ENCODE results near the gene ORM2.
"Not testable (repeated sequence)": the region's sequence is repeated elsewhere in the genome, so short reads cannot be mapped to it uniquely, and the experiment has no call there.

Gene ORM2

DNA sequence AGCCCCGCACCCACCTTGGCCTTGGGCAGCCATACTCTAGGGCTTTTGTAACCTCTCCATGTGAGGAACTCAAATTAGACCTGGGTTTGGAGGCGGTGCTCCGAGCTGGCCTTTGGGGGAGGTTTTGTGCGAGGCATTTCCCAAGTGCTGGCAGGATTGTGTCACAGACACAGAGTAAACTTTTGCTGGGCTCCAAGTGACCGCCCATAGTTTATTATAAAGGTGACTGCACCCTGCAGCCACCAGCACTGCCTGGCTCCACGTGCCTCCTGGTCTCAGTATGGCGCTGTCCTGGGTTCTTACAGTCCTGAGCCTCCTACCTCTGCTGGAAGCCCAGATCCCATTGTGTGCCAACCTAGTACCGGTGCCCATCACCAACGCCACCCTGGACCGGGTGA is at the start of gene ORM2:
ORM2 (plus strand) TSS at position 245 of the 398 bp plus-strand sequence; CDS start at position 281, 36 bp downstream.
- DNase-seq (ENCODE audit: low read depth) = not testable (repeated sequence)

DNA sequence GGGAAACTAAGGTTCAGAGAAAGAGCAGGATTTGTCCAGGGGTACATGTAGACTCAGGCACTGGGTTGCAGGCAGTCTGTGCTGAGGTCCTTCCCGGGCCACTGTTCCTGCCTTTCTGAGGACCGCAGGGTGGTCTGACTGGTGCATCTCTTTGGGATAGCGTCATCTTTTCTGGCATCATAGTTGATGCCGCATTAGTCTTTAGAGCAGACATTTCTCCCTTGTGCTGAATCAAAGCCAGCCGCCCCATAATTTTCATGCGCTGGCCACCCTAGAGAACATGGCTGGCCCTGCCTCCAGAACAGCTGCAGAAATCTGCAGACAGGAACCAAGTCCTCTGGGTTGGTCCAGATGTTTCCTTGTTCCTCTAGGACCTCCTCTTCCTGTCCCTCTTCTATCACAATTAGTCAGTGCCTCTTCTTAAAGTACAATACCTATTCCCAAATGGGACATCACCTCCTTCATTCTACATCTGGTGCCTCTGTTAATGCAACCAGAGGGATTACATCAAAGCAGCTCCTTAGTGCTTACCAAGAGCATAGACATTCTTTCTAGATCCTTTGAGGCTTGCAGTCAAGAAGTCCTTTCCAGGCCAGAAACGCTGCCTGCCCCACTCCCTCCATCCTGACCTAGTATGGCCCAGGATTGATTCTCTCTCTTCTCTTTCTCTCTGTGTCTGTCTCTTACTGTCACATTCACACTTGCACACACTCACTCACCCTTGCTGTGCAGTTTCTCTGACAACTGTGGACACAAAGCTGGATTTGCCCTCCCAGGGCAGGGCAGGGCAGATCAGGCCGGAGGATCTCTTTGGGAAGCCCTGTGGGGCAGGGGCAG is 48.8 kb upstream of the ORM2 start:
- DNase-seq (ENCODE audit: low read depth) = no peak

- DNase-seq (ENCODE audit: low read depth) = no peak
These were observed 48.1 kb upstream of the ORM2 start for GRCh38 chr9:114281473-114282103.

DNA sequence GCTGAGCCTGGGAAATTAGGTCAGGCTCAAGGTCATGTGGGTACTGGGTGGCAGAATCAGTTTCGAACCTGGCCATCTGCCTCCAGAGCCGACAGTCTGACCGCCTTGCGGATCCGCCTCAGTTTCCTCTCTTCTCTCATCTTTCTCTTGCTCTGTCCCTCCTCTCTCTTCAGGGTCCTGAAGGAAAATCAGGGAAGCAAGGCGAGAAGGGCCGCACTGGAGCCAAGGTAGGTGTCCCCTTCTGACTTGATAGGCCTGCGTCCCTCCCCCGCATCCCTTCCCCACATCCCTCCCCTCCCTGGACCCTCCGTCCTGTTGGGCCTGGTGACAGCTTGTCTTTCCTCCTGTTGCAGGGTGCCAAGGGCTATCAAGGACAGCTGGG is 47.6 kb upstream of the ORM2 start:
- no peak for DNase-seq (ENCODE audit: low read depth)

GRCh38 chr9:114282507-114282906 is 47.2 kb upstream of the ORM2 start:
- DNase-seq (ENCODE audit: low read depth) = no peak

GRCh38 chr9:114282926-114283325 is 46.7 kb upstream of the ORM2 start:
- no peak for DNase-seq (ENCODE audit: low read depth)

- no peak for DNase-seq (ENCODE audit: low read depth)
These were observed 46.0 kb upstream of the ORM2 start for GRCh38 chr9:114283551-114284111.

DNA sequence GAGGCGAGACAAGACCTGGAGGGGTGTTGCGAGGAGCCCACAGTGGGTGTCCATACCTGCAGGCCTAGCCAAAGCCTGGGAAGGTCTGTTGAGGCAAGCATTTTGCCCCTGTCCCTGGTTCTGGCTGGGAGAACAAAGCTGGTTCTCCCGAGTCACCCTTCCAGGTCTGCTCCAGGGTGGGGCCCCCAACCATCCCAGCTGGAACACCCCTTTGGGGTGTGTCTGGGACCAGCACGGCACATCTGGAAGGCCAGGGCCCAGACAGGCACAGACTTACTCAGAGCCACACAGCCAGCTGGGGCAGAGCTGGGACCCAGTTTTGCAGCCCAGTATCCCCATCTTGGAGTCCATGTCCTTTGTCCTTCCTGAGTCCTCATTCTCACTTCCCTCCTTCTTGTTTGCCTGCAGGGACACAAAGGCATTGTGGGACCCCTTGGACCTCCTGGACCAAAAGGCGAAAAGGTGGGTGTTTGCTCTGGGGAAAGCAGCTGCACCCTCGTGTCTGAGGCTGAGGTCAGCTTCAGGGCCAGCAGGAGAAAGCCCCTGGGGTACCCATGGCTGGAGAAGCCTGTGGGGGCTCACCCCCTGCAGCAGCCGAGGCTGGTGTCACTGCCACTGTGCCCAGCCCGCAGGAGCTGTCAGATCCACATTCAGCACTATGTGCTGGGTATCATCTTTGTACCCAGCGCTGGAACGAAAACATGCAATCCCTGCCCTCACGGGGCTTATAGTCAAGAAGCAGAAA is 45.2 kb upstream of the ORM2 start:
- DNase-seq (ENCODE audit: low read depth) = no peak

DNA sequence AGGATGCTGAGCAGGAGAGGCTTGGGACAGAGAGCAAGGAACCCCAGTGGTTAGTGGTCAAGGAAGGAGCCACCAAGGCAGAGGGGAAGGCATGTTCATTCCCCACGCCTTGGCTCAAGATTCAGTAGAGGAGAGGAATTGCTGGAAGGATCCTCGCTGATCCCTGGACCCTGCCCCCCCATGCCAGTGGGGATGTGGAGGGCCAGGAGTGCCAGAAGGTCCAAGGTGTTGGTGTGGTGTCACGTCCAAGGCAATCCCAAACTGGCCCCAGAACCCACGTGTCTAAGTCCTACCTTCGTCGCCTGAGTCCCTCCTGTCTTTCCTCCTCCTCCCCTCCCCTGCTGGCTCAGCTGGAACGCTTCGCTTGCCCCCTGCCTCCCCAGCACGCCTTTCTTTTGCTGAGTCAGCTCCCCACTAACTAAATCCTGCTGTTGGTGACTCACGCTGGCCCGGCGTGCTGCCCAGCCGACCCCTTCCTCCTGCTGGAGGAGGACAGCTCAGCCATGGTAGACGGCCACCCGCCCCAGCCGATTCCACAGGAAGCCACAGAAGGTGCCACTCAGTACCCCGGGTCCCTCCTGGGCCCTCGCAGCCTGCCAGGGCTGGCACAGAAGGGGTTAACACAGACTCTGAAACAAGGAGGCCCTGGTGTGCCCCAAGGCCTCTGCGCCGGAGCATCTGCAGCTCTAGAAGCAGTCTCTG is 44.4 kb upstream of the ORM2 start:
- DNase-seq (ENCODE audit: low read depth) = no peak

GRCh38 chr9:114286146-114286679 is 43.5 kb upstream of the ORM2 start:
- DNase-seq (ENCODE audit: low read depth) = no peak

- no peak for DNase-seq (ENCODE audit: low read depth)
These were observed 42.5 kb upstream of the ORM2 start for GRCh38 chr9:114287001-114287762.

GRCh38 chr9:114287763-114288192 is 41.9 kb upstream of the ORM2 start:
- no peak for DNase-seq (ENCODE audit: low read depth)

- DNase-seq (ENCODE audit: low read depth) = no peak
These were observed 41.2 kb upstream of the ORM2 start for GRCh38 chr9:114288193-114289091.

- no peak for DNase-seq (ENCODE audit: low read depth)
These were observed 40.6 kb upstream of the ORM2 start for GRCh38 chr9:114289106-114289505.

- no peak for DNase-seq (ENCODE audit: low read depth)
These were observed 39.8 kb upstream of the ORM2 start for GRCh38 chr9:114289571-114290481.

GRCh38 chr9:114290561-114290986 is 39.1 kb upstream of the ORM2 start:
- DNase-seq (ENCODE audit: low read depth) = no peak

DNA sequence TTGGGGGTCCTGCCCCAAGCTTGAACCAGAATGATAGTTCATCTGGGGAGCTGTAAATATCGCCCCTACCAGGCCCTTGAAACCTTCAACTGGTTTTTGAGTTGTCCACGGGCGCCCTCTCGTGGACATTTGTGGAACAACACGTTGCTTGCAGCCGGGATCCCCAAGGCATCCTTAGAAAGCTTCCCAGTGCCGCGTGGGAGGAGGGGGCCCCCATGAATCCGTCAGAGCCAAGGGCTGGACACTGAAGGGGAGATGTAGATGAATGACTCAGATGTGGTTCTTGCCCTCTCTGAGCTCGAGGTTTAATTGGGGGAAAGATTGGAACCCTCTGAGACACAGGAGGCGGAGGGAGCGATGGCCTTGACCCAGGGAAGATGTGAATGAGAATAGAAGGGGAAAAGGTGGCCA is 38.6 kb upstream of the ORM2 start:
- DNase-seq (ENCODE audit: low read depth) = peak; percentile 39

DNA sequence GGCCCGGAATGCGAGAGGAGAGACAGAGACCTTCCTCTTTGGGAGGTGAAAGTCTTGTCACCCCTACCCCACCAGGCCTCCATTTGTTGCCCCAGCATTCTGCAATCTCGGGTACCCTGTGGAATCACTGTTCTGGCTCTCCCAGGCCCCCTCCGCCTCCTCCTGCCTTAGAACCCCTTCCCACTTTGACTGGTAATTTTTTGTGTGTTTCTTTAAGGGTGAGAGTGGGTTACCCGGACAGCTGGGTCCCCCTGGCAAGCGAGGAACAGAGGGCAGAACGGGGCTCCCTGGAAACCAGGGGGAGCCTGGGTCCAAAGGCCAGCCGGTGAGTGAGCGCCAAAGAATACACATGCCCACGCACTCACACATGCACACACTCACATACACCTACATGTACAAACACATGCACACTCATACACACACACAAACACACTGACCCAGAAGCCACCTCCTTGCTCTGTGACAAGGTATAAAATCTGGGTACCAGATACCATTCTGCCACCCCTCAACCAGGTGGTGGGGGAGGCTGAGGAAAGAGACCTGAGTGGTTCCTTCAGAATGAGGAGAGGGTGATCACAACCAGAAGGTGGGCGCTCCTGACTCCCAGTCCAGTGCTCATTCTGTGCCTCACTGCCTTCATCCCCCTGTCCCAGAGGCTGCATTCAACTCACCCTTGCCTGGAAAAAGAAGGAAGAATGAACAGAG is 37.6 kb upstream of the ORM2 start:
- DNase-seq (ENCODE audit: low read depth) = no peak
